H54 (cell line): Measurements from ENCODE around the gene PPIL6.

Source experiments
- DNase-seq: peaks from one replicate; pipeline ENCODE4 v3.0.0; 2011; ENCODE audit warnings: low spot score, mixed read lengths; ENCODE audit not compliant: insufficient read length
- FAIRE-seq: peaks from 3 replicates; lab custom pipeline; 2011; peaks lifted over from hg19 to GRCh38; lab: Jason Lieb, UNC
- POLR2A ChIP-seq: IDR thresholded peaks from 2 replicates; pipeline ENCODE4 v1.6.1; 2011; ENCODE audit warnings: low read depth, mild to moderate bottlenecking, low read length

The PPIL6 gene

DNA sequence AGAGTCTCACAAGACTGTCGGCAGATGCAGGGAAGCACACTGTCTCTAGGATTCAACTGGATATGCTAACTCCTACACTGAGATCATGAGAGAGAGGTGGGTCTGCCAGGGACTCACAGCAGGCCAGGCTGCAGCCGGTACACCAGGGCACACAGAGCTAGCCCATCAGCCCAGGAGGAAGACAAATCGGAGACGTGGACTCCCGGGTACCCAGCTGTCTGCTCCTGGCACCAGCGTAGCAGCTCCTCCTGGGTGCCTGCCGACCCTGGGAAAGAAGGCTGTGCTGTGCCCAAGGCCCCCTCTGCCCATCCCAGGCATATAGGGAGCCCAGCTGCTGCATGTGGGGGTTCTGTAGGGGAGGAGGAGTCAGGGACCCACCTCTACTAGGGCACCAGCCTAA, 8.2 kb upstream of the PPIL6 start:
- TF ChIP-seq POLR2A, result no peak
- DNase-seq (no peak), FAIRE-seq (no peak)

DNA sequence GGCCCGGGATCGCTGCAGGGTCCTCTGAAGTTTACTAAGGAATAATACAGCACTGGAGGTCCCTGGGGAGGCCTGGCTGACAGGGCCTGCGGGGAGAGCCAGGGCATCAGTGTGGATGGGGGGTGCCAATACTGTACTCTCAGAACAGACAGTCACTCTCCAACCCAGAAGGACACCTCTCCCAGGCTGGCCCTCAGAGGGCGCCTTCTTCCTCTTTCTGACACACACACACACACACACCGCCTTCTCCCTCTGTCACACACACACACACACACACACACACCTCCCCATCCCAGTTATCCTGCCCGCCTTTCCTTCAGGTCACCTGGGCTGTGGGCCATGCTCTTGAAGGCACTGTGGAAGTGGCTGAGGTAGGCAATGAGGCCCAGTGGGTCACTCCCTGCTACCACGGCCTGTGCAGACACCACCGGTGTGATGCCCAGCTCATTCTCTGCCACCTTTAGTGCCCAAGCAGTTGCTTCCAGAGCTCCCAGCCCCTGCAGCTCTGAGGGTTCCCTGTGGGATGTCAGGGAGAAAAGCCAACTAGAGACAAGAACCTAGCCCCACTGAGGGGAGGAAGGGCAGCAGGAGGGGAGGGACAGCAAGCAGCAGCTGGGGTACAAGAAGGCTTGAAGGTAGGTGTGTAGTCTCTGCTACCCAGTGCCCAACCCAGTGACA, 7.6 kb upstream of the PPIL6 start:
- DNase-seq (no peak), FAIRE-seq (no peak)
- TF ChIP-seq POLR2A, result no peak

DNA sequence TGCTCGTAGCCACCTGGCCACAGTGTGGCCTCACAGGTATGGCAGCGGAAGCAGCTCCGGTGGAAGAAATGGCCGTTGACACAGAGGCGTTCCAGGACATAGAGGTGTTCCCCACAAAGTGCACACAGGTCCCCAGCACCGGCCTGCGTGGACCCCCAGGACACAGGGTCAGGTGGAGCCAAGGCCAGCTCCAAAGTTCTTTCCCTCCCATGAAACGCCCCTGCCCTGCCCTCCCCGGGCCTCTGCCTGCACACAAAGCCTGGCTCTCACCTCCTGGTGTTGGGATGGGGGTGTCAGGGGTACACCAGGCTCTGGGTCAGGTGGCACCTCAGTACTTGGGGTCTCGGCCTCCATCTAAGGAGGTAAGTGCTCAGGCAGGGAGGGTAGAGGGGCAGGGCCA, 6.7 kb upstream of the PPIL6 start:
- FAIRE-seq (no peak), DNase-seq (no peak)
- no peak for TF ChIP-seq POLR2A

DNA sequence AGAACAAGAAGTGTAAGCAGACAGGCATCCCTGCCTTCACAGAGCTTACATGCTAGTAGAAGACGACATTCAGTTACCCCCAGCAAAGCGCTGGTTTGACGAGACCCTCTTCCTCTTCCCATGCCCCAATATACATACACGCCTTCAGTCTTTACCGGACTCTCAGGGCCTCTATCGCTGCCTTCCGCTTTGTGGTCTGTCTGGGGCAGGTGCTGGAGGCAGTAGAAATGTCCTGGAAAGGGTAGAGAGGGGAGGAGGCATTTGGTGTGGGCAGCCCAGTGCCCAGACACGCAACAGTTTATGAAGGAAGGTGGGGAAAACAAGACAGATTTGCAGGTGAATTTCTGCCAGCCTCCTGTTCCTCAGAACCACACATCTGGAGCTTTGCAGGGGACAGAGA, 6.1 kb upstream of the PPIL6 start:
- TF ChIP-seq POLR2A, result no peak
- DNase-seq (no peak), FAIRE-seq (no peak)

DNA sequence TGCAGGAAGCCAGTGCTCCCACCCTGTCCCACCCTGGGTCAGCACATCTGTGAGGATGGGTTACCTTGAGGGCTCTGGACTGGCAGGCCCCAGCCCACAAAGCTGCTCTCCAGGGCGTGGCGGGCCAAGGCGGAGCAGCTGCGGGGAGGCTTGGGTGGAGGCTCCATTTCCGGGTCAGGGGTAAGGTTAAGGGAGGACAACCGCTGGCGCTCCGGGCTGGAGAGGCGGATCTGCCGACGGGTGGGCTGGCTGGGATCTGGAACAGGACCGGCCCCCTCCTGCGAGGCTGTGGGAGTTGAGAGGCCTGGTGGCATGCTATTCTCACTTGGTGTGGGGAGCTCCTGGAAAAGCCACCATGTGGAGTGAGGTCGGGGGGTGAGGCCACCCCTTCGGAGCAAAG, 5.6 kb upstream of the PPIL6 start:
- DNase-seq, result no peak
- no peak for TF ChIP-seq POLR2A
- FAIRE-seq, result no peak

DNA sequence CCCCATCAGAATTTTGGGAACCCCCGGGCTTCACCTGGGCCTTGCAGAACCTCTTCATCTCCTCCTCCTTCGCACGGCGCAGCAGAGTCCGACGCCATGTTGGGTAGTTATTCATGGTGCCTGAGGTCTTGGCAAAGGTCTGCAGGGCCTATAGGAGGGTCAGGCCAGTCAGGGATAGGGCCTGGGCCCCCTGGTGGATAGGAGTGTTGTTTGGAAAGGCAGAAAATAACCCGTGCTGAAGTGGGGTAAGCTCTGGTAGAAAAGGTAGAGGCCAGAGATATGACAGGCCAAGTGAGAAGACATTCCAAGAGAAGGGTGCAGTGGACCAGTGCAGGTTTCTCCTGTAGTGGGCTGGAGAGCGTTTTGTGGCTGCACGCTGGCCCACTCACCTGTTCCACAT, 5.0 kb upstream of the PPIL6 start:
- DNase-seq, result no peak

DNA sequence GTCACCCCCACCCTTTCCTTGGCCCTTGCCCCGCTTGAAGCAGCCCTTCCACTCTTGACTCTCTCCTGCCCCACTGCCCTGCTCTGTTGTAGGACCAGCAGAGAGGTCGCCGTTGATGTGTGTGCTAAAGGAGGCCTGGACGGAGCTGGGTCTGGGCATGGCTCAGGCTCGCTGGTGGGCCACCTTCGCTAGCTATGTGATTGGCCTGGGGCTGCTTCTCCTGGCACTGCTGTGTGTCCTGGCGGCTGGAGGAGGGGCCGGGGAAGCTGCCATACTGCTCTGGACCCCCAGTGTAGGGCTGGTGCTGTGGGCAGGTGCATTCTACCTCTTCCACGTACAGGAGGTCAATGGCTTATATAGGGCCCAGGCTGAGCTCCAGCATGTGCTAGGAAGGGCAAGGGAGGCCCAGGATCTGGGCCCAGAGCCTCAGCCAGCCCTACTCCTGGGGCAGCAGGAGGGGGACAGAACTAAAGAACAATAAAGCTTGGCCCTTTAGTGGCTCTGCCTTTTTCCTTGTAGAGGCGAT, 3.1 kb upstream of the PPIL6 start:
- DNase-seq (no peak), FAIRE-seq (no peak)
- TF ChIP-seq POLR2A, result no peak

More for the DNA sequence above, 5.0 kb upstream of the PPIL6 start:
- no peak for FAIRE-seq
- no peak for TF ChIP-seq POLR2A

DNA sequence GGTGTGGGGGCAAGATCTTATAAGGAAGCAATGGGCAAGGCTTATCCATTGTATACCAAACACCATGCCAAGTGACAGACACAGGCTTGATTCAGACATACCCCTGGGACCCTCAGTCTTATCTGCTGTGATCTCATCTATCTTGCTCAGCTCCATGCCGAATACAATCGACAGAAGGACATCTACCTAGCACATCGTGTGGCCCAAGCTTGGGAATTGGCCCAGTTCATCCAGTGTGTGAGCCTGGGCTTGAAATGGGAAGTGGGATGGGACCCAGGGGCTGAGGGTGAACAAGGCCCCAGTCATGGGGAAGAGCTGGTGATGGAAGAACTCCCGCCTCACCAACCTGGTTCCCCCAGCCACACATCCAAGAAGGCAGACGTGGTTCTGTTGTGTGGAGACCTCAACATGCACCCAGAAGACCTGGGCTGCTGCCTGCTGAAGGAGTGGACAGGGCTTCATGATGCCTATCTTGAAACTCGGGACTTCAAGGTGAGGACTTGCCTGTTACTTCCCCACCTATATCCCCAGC, 2.0 kb upstream of the PPIL6 start:
- no peak for DNase-seq
- TF ChIP-seq POLR2A, result no peak
- no peak for FAIRE-seq

DNA sequence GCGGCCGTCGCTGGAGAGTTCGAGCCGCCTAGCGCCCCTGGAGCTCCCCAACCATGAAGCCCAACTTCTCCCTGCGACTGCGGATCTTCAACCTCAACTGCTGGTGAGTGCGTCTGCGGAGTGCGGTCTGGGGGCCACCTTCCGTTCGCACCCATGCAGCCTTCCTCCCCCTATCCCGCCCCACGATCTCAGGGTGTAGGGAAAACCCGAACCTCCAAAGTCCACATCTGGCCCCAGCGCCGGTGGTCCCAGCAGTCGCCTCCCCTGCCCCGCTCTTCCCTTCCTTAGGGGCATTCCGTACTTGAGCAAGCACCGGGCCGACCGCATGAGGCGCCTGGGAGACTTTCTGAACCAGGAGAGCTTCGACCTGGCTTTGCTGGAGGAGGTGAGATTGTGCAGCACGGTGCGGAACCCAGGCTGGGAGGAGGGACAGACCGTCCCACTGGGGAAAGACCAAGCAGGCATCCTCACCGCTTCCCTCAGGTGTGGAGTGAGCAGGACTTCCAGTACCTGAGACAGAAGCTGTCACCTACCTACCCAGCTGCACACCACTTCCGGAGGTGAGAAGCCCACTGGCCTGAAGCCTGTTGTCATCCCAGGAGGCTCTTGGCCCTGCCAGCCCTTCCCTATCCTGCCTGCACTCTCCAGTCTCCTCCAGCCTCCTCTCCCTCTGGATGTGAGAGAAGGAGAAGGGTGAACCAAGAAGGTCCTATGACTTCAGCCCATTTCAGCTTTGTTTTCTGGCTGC, 815 bp upstream of the PPIL6 start:
- DNase-seq (no peak), FAIRE-seq (no peak)
- no peak for TF ChIP-seq POLR2A

DNA sequence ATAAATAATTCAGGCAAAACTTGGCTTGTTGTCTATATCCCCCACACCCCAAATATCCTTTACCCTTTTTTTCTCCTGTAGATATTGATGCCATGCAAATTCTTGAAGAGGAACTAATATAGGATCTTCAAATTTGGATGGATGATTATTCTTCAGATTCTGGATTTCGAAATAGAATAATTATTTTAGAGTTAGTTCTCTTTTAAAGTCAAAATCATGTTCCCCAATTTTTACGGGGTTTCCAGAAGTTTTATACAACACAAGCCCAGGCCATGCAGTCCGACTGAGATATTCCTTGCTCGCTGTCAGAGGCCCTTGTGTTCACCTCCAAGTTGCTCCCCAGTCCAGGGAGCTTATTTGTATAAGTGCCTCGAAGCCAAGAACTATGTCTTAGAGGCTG, 4.4 kb downstream of the PPIL6 start:
- TF ChIP-seq POLR2A, result no peak
- DNase-seq (no peak), FAIRE-seq (no peak)

DNA sequence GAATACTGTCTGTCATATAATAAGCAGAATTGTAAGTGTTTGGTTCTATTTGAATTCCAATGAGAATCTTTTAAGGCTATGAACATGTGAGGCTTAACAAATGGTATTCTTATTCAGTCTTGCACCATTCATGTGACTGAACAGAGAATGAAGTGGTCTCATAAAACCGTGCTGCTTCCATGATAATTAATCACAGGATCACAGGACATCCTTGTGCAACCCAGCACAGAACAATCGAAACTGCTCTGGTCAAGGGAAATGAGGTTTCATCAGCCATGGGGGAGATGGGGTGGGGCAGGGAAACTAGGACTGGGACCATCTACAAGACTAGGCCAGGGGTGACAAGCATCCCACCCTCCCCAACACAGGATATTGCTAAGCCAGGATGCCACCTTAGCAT, 6.0 kb downstream of the PPIL6 start:
- DNase-seq, result no peak
- no peak for TF ChIP-seq POLR2A
- FAIRE-seq, result no peak

DNA sequence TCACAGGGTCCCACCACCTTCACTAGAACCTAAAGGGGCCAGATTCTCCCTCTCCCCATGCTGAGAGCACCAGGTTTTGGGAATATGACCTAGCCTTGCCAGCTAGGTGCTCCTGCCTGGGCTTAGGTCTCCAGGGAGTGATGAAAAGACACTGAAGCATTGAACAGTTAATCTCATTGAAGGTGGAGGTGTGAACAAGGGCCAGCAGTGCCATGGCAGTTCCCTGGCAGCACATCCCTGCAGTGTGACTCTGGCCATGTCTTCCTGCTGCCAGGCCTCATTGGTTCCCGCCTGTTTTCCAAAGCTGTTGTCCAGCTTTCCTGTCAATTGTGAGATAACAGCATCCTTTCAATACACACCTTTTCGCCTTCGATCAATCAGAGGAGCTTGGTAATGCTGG, 10.9 kb downstream of the PPIL6 start:
- TF ChIP-seq POLR2A, result no peak
- FAIRE-seq (no peak), DNase-seq (no peak)

DNA sequence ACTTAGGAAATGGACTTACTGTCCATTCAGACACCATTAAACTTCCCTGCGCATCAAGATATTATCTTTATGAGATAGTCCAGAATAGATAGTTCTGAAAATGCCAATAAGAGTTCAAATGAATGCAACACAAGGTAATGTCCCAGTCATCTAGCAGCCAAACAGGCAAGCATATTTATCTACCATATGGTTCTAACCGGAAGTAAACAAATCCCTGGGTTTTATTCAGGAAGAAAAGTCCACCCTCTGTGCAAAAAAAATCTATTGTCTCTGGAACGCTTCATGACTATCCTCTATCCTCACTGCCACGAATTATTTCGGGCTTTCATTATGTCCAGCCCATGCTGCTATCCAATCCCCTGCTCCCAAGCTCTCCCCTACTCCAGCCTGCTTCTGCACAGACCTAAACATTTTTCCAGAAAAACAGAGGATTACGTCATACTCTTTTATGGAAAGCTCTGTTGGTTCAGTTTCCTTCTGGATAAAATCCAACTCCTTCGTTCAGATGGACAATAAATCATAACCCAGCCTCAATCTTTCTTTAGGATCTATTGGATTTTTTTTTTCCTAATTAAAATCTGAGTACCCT, 11.4 kb downstream of the PPIL6 start:
- FAIRE-seq, result no peak
- no peak for TF ChIP-seq POLR2A
- no peak for DNase-seq

DNA sequence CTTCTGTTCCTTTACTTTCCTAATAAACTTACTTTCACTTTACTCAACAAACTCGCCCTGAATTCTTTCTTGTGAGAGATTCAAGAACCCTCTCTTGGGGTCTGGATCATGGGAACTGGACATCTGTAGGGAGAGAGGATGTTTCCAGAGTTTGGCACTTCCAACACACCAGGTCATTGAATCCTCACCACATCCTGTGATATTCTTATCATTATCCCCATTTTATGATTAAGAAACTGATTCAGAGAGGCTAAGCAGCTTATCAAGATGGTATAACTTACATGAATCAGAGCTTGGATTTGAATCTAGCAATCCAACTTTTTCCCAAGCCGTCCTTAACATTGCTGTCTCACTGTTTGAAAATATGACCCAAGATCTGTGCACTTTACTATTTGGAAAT, 15.5 kb downstream of the PPIL6 start:
- no peak for FAIRE-seq
- no peak for TF ChIP-seq POLR2A
- DNase-seq, result no peak

DNA sequence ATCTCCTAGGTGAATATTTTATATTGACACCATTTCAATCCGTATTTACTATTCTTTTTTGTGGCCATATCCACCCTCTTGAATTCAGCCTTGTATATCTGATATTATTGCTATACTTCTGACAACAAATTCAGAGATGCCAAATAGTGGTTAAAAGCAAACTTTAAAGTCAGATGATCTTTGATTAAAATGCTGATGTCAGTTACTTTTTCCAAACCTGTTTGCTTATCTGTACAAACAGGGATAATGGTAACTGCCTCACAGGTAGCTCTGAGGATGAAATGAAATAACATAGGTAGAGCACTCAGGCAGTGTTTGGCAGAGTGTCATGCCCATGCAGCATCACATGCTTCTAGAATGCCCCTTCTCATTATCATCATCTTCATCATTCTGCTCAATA, 19.2 kb downstream of the PPIL6 start:
- TF ChIP-seq POLR2A, result no peak
- FAIRE-seq (no peak), DNase-seq (no peak)
